ENCODE measurements around the gene STXBP5L. TPM values are rescaled to one million over a fixed set of nuclear protein-coding genes. Genes with fewer than 3 reads are reported as not detected.

STXBP5L gene
- total and polyA plus RNA-seq, 2 of the 4 experiments (the other 2 are of a cell fraction): not detected

GRCh38 chr3:120956143-120956542, 48.1 kb downstream of the STXBP5L start:
- H3K4me1 ChIP-seq (ENCODE audit: control insufficient read depth, insufficient read depth, low read length): no peaks in the 10 kb centered on the region
- H3K27me3 ChIP-seq (ENCODE audit: control insufficient read depth, insufficient read depth, low read length): no peaks in the 10 kb centered on the region
- no peak overlapping the region for H3K14ac ChIP-seq (replicated peaks; ENCODE audit: low read depth, low read length)
- no peak overlapping the region for H2BK20ac ChIP-seq (ENCODE audit: low read depth, low read length)
- DNase-seq: no peak
- no peak overlapping the region for H4K8ac ChIP-seq (ENCODE audit: low read depth in 2 of 2, low read length in 2 of 2)
- H4K20me1 ChIP-seq (ENCODE audit: insufficient read depth, low read length): no peaks in the 10 kb centered on the region
- no peak overlapping the region for H2AFZ ChIP-seq (replicated peaks; ENCODE audit: low read length, poor library complexity)
- H2BK15ac ChIP-seq (ENCODE audit: low read depth, low read length): no peak overlapping the region
- WGBS, 2 experiments (ENCODE audit: extremely low coverage in 2 of 2, insufficient read length in 1 of 2): no CpG with 5 or more reads among the region's 3 CpGs
- ATAC-seq (ENCODE audit: low read depth): no peak
- no peak for TF ChIP-seq CEBPB (IDR thresholded peaks at IDR 0.05; ENCODE audit: low read depth, low read length)
- TF ChIP-seq, protein P1, sequence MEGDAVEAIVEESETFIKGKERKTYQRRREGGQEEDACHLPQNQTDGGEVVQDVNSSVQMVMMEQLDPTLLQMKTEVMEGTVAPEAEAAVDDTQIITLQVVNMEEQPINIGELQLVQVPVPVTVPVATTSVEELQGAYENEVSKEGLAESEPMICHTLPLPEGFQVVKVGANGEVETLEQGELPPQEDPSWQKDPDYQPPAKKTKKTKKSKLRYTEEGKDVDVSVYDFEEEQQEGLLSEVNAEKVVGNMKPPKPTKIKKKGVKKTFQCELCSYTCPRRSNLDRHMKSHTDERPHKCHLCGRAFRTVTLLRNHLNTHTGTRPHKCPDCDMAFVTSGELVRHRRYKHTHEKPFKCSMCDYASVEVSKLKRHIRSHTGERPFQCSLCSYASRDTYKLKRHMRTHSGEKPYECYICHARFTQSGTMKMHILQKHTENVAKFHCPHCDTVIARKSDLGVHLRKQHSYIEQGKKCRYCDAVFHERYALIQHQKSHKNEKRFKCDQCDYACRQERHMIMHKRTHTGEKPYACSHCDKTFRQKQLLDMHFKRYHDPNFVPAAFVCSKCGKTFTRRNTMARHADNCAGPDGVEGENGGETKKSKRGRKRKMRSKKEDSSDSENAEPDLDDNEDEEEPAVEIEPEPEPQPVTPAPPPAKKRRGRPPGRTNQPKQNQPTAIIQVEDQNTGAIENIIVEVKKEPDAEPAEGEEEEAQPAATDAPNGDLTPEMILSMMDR (conservative IDR thresholded peaks at IDR 0.05; ENCODE audit: low read depth, low read length): no peak
- no peak for TF ChIP-seq POLR2A (IDR thresholded peaks at IDR 0.05; ENCODE audit: low read depth, low read length)
- no peak for TF ChIP-seq MAZ (IDR thresholded peaks at IDR 0.05; ENCODE audit: borderline replicate concordance, low read depth, low read length)
- TF ChIP-seq MAFK (IDR thresholded peaks at IDR 0.05; ENCODE audit: low read depth, low read length): no peak
- TF ChIP-seq BHLHE40 (IDR thresholded peaks at IDR 0.05; ENCODE audit: low read depth, low read length): no peak
- TF ChIP-seq MXI1 (IDR thresholded peaks at IDR 0.05; ENCODE audit: borderline replicate concordance, low read depth, low read length): no peak
- no peak for TF ChIP-seq SMC3 (IDR thresholded peaks at IDR 0.05; ENCODE audit: low read depth, low read length)
- H3K9me3 ChIP-seq (ENCODE audit: control insufficient read depth, insufficient read depth, low read length): no peaks in the 10 kb centered on the region
- H3K79me1 ChIP-seq (ENCODE audit: low read depth in 1 of 2, low read length in 2 of 2): no peaks in the 10 kb centered on the region
- H4K5ac ChIP-seq (ENCODE audit: low read depth, low read length): no peak overlapping the region
- H3K4me2 ChIP-seq (ENCODE audit: low read depth, low read length): no peak overlapping the region
- no peak overlapping the region for H3K4ac ChIP-seq (ENCODE audit: low read depth, low read length)
- no peak overlapping the region for H2AK5ac ChIP-seq (ENCODE audit: low read depth, low read length)
- no peak overlapping the region for H3K56ac ChIP-seq (ENCODE audit: extremely low read depth, insufficient read depth, low read length)
- H3K9ac ChIP-seq (ENCODE audit: low read depth, low read length): no peak overlapping the region
- in situ Hi-C loops (cut with MboI; ENCODE audit: low sequenced_read_pairs) (no loop called here), dilution Hi-C loops (cut with HindIII; ENCODE audit: low sequenced_read_pairs, unreplicated experiment) (no loop called here), intact Hi-C loops (cut with micrococcal nuclease) (no loop called here)
- H2AK9ac ChIP-seq (replicated peaks; ENCODE audit: low read depth, low read length, poor library complexity): no peak overlapping the region
- H3K27ac ChIP-seq (ENCODE audit: insufficient read depth, low read length): no peak overlapping the region
- no peak overlapping the region for H2BK5ac ChIP-seq (ENCODE audit: low read depth, low read length, poor library complexity, severe bottlenecking)
- H3K36me3 ChIP-seq (ENCODE audit: control insufficient read depth, insufficient read depth, low read length): no peaks in the 10 kb centered on the region
- H2BK120ac ChIP-seq (ENCODE audit: low read depth, low read length): no peak overlapping the region
- no TSS peak for BruUV-seq (replicated peaks)
- no peaks in the 10 kb centered on the region for H3K9me1 ChIP-seq (ENCODE audit: insufficient read depth, low read length)
- ChIA-PET CTCF (no interaction called here), POLR2A (ENCODE audit: unreplicated experiment) (no interaction called here)
- H3K23ac ChIP-seq (ENCODE audit: low read depth, low read length): no peak overlapping the region
- H4K91ac ChIP-seq (ENCODE audit: insufficient read depth, low read depth, low read length): no peak overlapping the region
- no peak overlapping the region for H3K18ac ChIP-seq (ENCODE audit: low read depth, low read length)
- no peak overlapping the region for H3K4me3 ChIP-seq (ENCODE audit: insufficient read depth, low read depth, low read length)
